CD4-positive, CD25-positive, alpha-beta regulatory T cell (primary cell): Measurements from ENCODE around the gene EXOC4. TPM values are rescaled to one million over a fixed set of nuclear protein-coding genes. Genes with fewer than 3 reads are reported as not detected.
"Not testable (repeated sequence)": the region's sequence is repeated elsewhere in the genome, so short reads cannot be mapped to it uniquely, and the experiment has no call there.

ENCODE experiments used
- ATAC-seq, 2 donors: fragments of 150-1000 bp; cut with Tn5 transposase; one replicate each; pipeline ENCODE4 v1.10.0; 2021; ENCODE audit warnings: low read depth in 2 of 2, moderate number of reproducible peaks in 2 of 2, moderate library complexity in 1 of 2
- DNase-seq, 3 donors: peaks; one replicate each; pipeline versions ENCODE4 v3.0.0 to v3.0.0-alpha.2; 2012 to 2022; ENCODE audit warnings: mixed read lengths in 1 of 3
- H3K27ac ChIP-seq: one replicate; pipeline ENCODE4 v1.7.0; 2013; ENCODE audit warnings: mild to moderate bottlenecking, low read length; ENCODE audit not compliant: insufficient read depth, poor library complexity, severe bottlenecking
- H3K27me3 ChIP-seq: one replicate; pipeline ENCODE4 v1.7.0; 2013; ENCODE audit warnings: low read length; ENCODE audit not compliant: control insufficient read depth, insufficient read depth
- H3K36me3 ChIP-seq: one replicate; pipeline ENCODE4 v1.7.0; 2013; ENCODE audit warnings: mild to moderate bottlenecking, low read length, moderate library complexity; ENCODE audit not compliant: control insufficient read depth, insufficient read depth
- H3K4me1 ChIP-seq: 2 replicates; pipeline ENCODE4 v1.7.0; 2013; ENCODE audit warnings: mild to moderate bottlenecking, low read length; ENCODE audit not compliant: insufficient read depth, control insufficient read depth, poor library complexity, severe bottlenecking
- H3K4me3 ChIP-seq: one replicate; pipeline ENCODE4 v1.7.0; 2013; ENCODE audit warnings: low read depth, mild to moderate bottlenecking, low read length, moderate library complexity
- H3K9me3 ChIP-seq, 2 experiments: 1 replicate in 1 of 2; 2 replicates in 1 of 2; pipeline ENCODE4 v1.7.0; 2013; ENCODE audit warnings: low read length in 2 of 2, mild to moderate bottlenecking in 1 of 2, moderate library complexity in 1 of 2; ENCODE audit not compliant: control insufficient read depth in 2 of 2
- H3K27ac Mint-ChIP-seq, 3 donors: one replicate each; pipeline ENCODE4 v1.8.0; 2020 to 2022; ENCODE audit warnings: mild to moderate bottlenecking in 3 of 3, mixed read lengths in 3 of 3, moderate library complexity in 2 of 3
- H3K27me3 Mint-ChIP-seq: one replicate; pipeline ENCODE4 v1.8.0; 2022; ENCODE audit warnings: mild to moderate bottlenecking, mixed read lengths
- H3K36me3 Mint-ChIP-seq: one replicate; pipeline ENCODE4 v1.8.0; 2020; ENCODE audit warnings: mixed read lengths
- H3K4me1 Mint-ChIP-seq, 4 donors: one replicate each; pipeline ENCODE4 v1.8.0; 2020 to 2022; ENCODE audit warnings: mixed read lengths in 4 of 4, mild to moderate bottlenecking in 1 of 4
- H3K4me3 Mint-ChIP-seq, 4 donors: one replicate each; pipeline ENCODE4 v1.8.0; 2020 to 2022; ENCODE audit warnings: mild to moderate bottlenecking in 4 of 4, mixed read lengths in 4 of 4, moderate library complexity in 3 of 4
- H3K9me3 Mint-ChIP-seq, 7 donors: one replicate each; pipeline ENCODE4 v1.8.0; 2020 to 2022; ENCODE audit warnings: mixed read lengths in 7 of 7, mild to moderate bottlenecking in 3 of 7, moderate library complexity in 2 of 7
- polyA plus RNA-seq, 4 donors: library from polyadenylated mRNA; unstranded; fragments of 300-500 nt; fragmentation: Illumina TruSeq; gene quantifications; one replicate each; pipeline ENCODE4 v1.2.3, GENCODE V29; 2021
- total RNA-seq: library from RNA; stranded (reverse); gene quantifications from one replicate; pipeline ENCODE4 v1.2.3, GENCODE V29; 2022

EXOC4 gene
- 118 TPM for total RNA-seq
- polyA plus RNA-seq, result 10 to 100 TPM; 39.1 to 56.0 (median 48.2) TPM

GRCh38 chr7:133252858-133253518, at the start of gene EXOC4:
Gene EXOC4 (plus strand): TSS chr7:133253078.
- peak within 1 kb of the TSS; percentile 79 for H3K27ac ChIP-seq
- peak; percentile 89 to 98 (median 97) for DNase-seq
- Mint-ChIP-seq H3K4me3 (peak within 1 kb of the TSS; percentile 93 to 98 (median 98)), H3K27ac (peak within 1 kb of the TSS; percentile 94 to 96 (median 94)), H3K27me3 (peaks cover 19% of the 10 kb centered on the region), H3K36me3 (no peaks in the 10 kb centered on the region), H3K9me3 (no peaks in the 10 kb centered on the region), H3K4me1 (peaks cover 19 to 46% (median 34%) of the 10 kb centered on the region in 4 donors)
- peaks cover 17% of the 10 kb centered on the region for H3K4me1 ChIP-seq
- no peaks in the 10 kb centered on the region for H3K36me3 ChIP-seq
- ATAC-seq, result peak; percentile 100
- H3K9me3 ChIP-seq, result no peaks in the 10 kb centered on the region
- H3K27me3 ChIP-seq, result no peaks in the 10 kb centered on the region
- H3K4me3 ChIP-seq, result peak within 1 kb of the TSS; percentile 93

- H3K9me3 ChIP-seq, result no peaks in the 10 kb centered on the region
- H3K36me3 ChIP-seq, result no peaks in the 10 kb centered on the region
- H3K27ac ChIP-seq, result no peak overlapping the region
- Mint-ChIP-seq H3K27me3 (peaks cover 24% of the 10 kb centered on the region), H3K9me3 (peaks cover 0 to 5% (median 0%) of the 10 kb centered on the region in 7 donors), H3K4me3 (no peak overlapping the region), H3K27ac (no peak overlapping the region), H3K4me1 (no peaks in the 10 kb centered on the region), H3K36me3 (no peaks in the 10 kb centered on the region)
- H3K27me3 ChIP-seq, result peaks cover 3% of the 10 kb centered on the region
- H3K4me3 ChIP-seq, result no peak overlapping the region
- no peak for ATAC-seq
- no peak for DNase-seq
- H3K4me1 ChIP-seq, result no peaks in the 10 kb centered on the region
Measured at GRCh38 chr7:133203490-133203889, 49.4 kb upstream of the EXOC4 start.

- no peak for ATAC-seq
- H3K27ac Mint-ChIP-seq, result no peak overlapping the region
- H3K9me3 ChIP-seq, result no peaks in the 10 kb centered on the region
- H3K9me3 Mint-ChIP-seq, result peaks cover 0 to 6% (median 1%) of the 10 kb centered on the region in 7 donors
- H3K36me3 ChIP-seq, result no peaks in the 10 kb centered on the region
- no peak overlapping the region for H3K27ac ChIP-seq
- H3K27me3 Mint-ChIP-seq, result peaks cover 36% of the 10 kb centered on the region
- H3K36me3 Mint-ChIP-seq, result no peaks in the 10 kb centered on the region
- H3K4me1 ChIP-seq, result no peaks in the 10 kb centered on the region
- H3K4me3 ChIP-seq, result no peak overlapping the region
- no peaks in the 10 kb centered on the region for H3K4me1 Mint-ChIP-seq
- DNase-seq, result peak in 1 of 3 donors; percentile 14
- no peak overlapping the region for H3K4me3 Mint-ChIP-seq
- H3K27me3 ChIP-seq, result peaks cover 5% of the 10 kb centered on the region
Measured at GRCh38 chr7:133207687-133208086, 45.2 kb upstream of the EXOC4 start.

GRCh38 chr7:133210817-133211216, 42.1 kb upstream of the EXOC4 start:
- ATAC-seq, H3K36me3 Mint-ChIP-seq, H3K9me3 ChIP-seq, H3K4me3 ChIP-seq, H3K36me3 ChIP-seq, H3K27me3 ChIP-seq, H3K4me1 Mint-ChIP-seq, H3K27ac Mint-ChIP-seq, H3K27ac ChIP-seq, DNase-seq, H3K4me3 Mint-ChIP-seq, H3K4me1 ChIP-seq: not testable (repeated sequence)
- Mint-ChIP-seq H3K27me3 (peaks cover 36% of the 10 kb centered on the region), H3K9me3 (peaks cover 0 to 13% (median 3%) of the 10 kb centered on the region in 7 donors)

- H3K27ac Mint-ChIP-seq, DNase-seq, H3K4me1 Mint-ChIP-seq, H3K36me3 Mint-ChIP-seq, H3K36me3 ChIP-seq, H3K4me3 Mint-ChIP-seq, H3K27me3 ChIP-seq, H3K27ac ChIP-seq, ATAC-seq, H3K9me3 ChIP-seq, H3K4me1 ChIP-seq, H3K4me3 ChIP-seq: not testable (repeated sequence)
- H3K9me3 Mint-ChIP-seq, result peaks cover 0 to 13% (median 1%) of the 10 kb centered on the region in 7 donors
- peaks cover 33% of the 10 kb centered on the region for H3K27me3 Mint-ChIP-seq
Measured at GRCh38 chr7:133213772-133214171, 39.1 kb upstream of the EXOC4 start.

GRCh38 chr7:133217773-133218172, 35.1 kb upstream of the EXOC4 start:
- Mint-ChIP-seq H3K4me3 (no peak overlapping the region), H3K36me3 (no peaks in the 10 kb centered on the region), H3K4me1 (no peaks in the 10 kb centered on the region), H3K27ac (no peak overlapping the region), H3K9me3 (peaks cover 0 to 7% (median 2%) of the 10 kb centered on the region in 7 donors), H3K27me3 (peaks cover 12% of the 10 kb centered on the region)
- H3K4me3 ChIP-seq, result no peak overlapping the region
- no peak for ATAC-seq
- H3K4me1 ChIP-seq, result no peaks in the 10 kb centered on the region
- H3K27me3 ChIP-seq, result peaks cover 5% of the 10 kb centered on the region
- no peak overlapping the region for H3K27ac ChIP-seq
- H3K9me3 ChIP-seq, result no peaks in the 10 kb centered on the region
- DNase-seq, result no peak
- H3K36me3 ChIP-seq, result no peaks in the 10 kb centered on the region

GRCh38 chr7:133230591-133231194, 22.2 kb upstream of the EXOC4 start:
- no peak for ATAC-seq
- H3K27me3 ChIP-seq, result no peaks in the 10 kb centered on the region
- H3K4me3 Mint-ChIP-seq, result no peak overlapping the region

GRCh38 chr7:133233142-133233541, 19.7 kb upstream of the EXOC4 start:
- Histone ChIP-seq H3K36me3 (no peaks in the 10 kb centered on the region), H3K27me3 (peaks cover 3% of the 10 kb centered on the region), H3K27ac (no peak overlapping the region), H3K4me3 (no peak overlapping the region), H3K4me1 (no peaks in the 10 kb centered on the region), H3K9me3 (no peaks in the 10 kb centered on the region)
- Mint-ChIP-seq H3K27ac (no peak overlapping the region), H3K9me3 (peaks cover 0 to 4% (median 0%) of the 10 kb centered on the region in 7 donors), H3K4me1 (no peaks in the 10 kb centered on the region), H3K4me3 (no peak overlapping the region), H3K36me3 (no peaks in the 10 kb centered on the region), H3K27me3 (peaks cover 21% of the 10 kb centered on the region)
- DNase-seq, result no peak
- no peak for ATAC-seq

More at GRCh38 chr7:133230591-133231194, 22.2 kb upstream of the EXOC4 start:
- Histone ChIP-seq H3K9me3 (no peaks in the 10 kb centered on the region), H3K4me3 (no peak overlapping the region), H3K36me3 (no peaks in the 10 kb centered on the region), H3K4me1 (no peaks in the 10 kb centered on the region), H3K27ac (no peak overlapping the region)
- Mint-ChIP-seq H3K9me3 (peaks cover 0 to 2% (median 0%) of the 10 kb centered on the region in 7 donors), H3K36me3 (no peaks in the 10 kb centered on the region), H3K27ac (no peak overlapping the region), H3K27me3 (peaks cover 13% of the 10 kb centered on the region), H3K4me1 (no peaks in the 10 kb centered on the region)
- peak; percentile 22 to 63 (median 41) for DNase-seq
